IMR-90 (cell line): ENCODE data around the gene PRLR. TPM values are rescaled to one million over a fixed set of nuclear protein-coding genes. Genes with fewer than 3 reads are reported as not detected.

Source experiments
- ATAC-seq: fragments of 200-7000 bp; cut with Tn5 transposase; 2 replicates; pipeline ENCODE4 v1.9.1; 2020; ENCODE audit warnings: low read depth, mild to moderate bottlenecking, moderate library complexity
- BruUV-seq: library from RNA; stranded (reverse); fragments of 400-500 nt; replicated peaks from 2 replicates; lab custom pipeline; 2021; lab: Mats Ljungman, UMichigan
- CTCF ChIA-PET: fragments of 300-600 bp; formaldehyde crosslinking; extraction: SDS; loops from one replicate; lab custom pipeline; 2021; ENCODE audit warnings: antibody characterized with exemption; lab: Yijun Ruan, JAX
- POLR2A ChIA-PET: fragments of 300-600 bp; sonication (Branson Sonifier 250); formaldehyde crosslinking; loops from one replicate; lab custom pipeline; 2022; ENCODE audit warnings: antibody characterized with exemption; ENCODE audit not compliant: unreplicated experiment; lab: Charles Lee
- DNase-seq: peaks from one replicate; pipeline ENCODE4 v3.0.0; 2013
- H2AFZ ChIP-seq: replicated peaks from 2 replicates; pipeline ENCODE3; 2013; ENCODE audit warnings: low read length, mild to moderate bottlenecking; ENCODE audit not compliant: poor library complexity
- H2AK5ac ChIP-seq: 2 replicates; pipeline ENCODE4 v1.6.1; 2013; ENCODE audit warnings: low read depth, low read length, inconsistent platforms
- H2AK9ac ChIP-seq: replicated peaks from 2 replicates; pipeline ENCODE3; 2013; ENCODE audit warnings: mild to moderate bottlenecking, low read depth, low read length, moderate library complexity; ENCODE audit not compliant: poor library complexity
- H2BK120ac ChIP-seq: 2 replicates; pipeline ENCODE4 v1.6.1; 2013; ENCODE audit warnings: low read depth, low read length, inconsistent platforms
- H2BK15ac ChIP-seq: 3 replicates; pipeline ENCODE4 v1.6.1; 2013; ENCODE audit warnings: low read depth, low read length, inconsistent platforms
- H2BK20ac ChIP-seq: 2 replicates; pipeline ENCODE4 v1.6.1; 2013; ENCODE audit warnings: low read depth, mild to moderate bottlenecking, inconsistent platforms, low read length, moderate library complexity
- H2BK5ac ChIP-seq: 2 replicates; pipeline ENCODE4 v1.6.1; 2013; ENCODE audit warnings: mild to moderate bottlenecking, low read depth, low read length, inconsistent platforms; ENCODE audit not compliant: poor library complexity, severe bottlenecking
- H3K14ac ChIP-seq: replicated peaks from 2 replicates; pipeline ENCODE4 v1.6.1; 2013; ENCODE audit warnings: low read depth, low read length, inconsistent platforms
- H3K18ac ChIP-seq: 2 replicates; pipeline ENCODE4 v1.6.1; 2013; ENCODE audit warnings: low read depth, low read length, control low read depth
- H3K23ac ChIP-seq: 2 replicates; pipeline ENCODE4 v1.6.1; 2013; ENCODE audit warnings: low read depth, low read length, inconsistent platforms
- H3K27ac ChIP-seq: 2 replicates; pipeline ENCODE4 v1.5.1; 2013; ENCODE audit warnings: mild to moderate bottlenecking, control low read depth, low read length; ENCODE audit not compliant: insufficient read depth
- H3K27me3 ChIP-seq: 2 replicates; pipeline ENCODE4 v1.6.1; 2013; ENCODE audit warnings: low read length; ENCODE audit not compliant: control insufficient read depth, insufficient read depth
- H3K36me3 ChIP-seq: 2 replicates; pipeline ENCODE4 v1.6.1; 2013; ENCODE audit warnings: low read length, mixed read lengths; ENCODE audit not compliant: control insufficient read depth, insufficient read depth
- H3K4ac ChIP-seq: 2 replicates; pipeline ENCODE4 v1.6.1; 2013; ENCODE audit warnings: low read depth, low read length, inconsistent platforms
- H3K4me1 ChIP-seq: 2 replicates; pipeline ENCODE4 v1.6.1; 2013; ENCODE audit warnings: low read length, mixed read lengths; ENCODE audit not compliant: control insufficient read depth, insufficient read depth
- H3K4me2 ChIP-seq: 2 replicates; pipeline ENCODE4 v1.6.1; 2013; ENCODE audit warnings: low read depth, mild to moderate bottlenecking, control low read depth, low read length, moderate library complexity
- H3K4me3 ChIP-seq: 2 replicates; pipeline ENCODE4 v1.5.1; 2013; ENCODE audit warnings: low read depth, mild to moderate bottlenecking, control low read depth, low read length, moderate library complexity; ENCODE audit not compliant: insufficient read depth
- H3K56ac ChIP-seq: 2 replicates; pipeline ENCODE4 v1.6.1; 2013; ENCODE audit warnings: low read length, inconsistent platforms; ENCODE audit not compliant: insufficient read depth; ENCODE audit errors: extremely low read depth
- H3K79me1 ChIP-seq, 2 experiments: 2 replicates each; pipeline ENCODE4 v1.6.1; 2013; ENCODE audit warnings: low read length in 2 of 2, inconsistent platforms in 1 of 2, low read depth in 1 of 2
- H3K9ac ChIP-seq: 2 replicates; pipeline ENCODE4 v1.6.1; 2013; ENCODE audit warnings: low read depth, low read length, control low read depth
- H3K9me1 ChIP-seq: 2 replicates; pipeline ENCODE4 v1.6.1; 2013; ENCODE audit warnings: low read length, inconsistent platforms; ENCODE audit not compliant: insufficient read depth
- H3K9me3 ChIP-seq: 2 replicates; pipeline ENCODE4 v1.6.1; 2013; ENCODE audit warnings: low read length; ENCODE audit not compliant: control insufficient read depth, insufficient read depth
- H4K20me1 ChIP-seq: 2 replicates; pipeline ENCODE4 v1.6.1; 2013; ENCODE audit warnings: low read length, inconsistent platforms; ENCODE audit not compliant: insufficient read depth
- H4K5ac ChIP-seq: 2 replicates; pipeline ENCODE4 v1.6.1; 2013; ENCODE audit warnings: mild to moderate bottlenecking, low read depth, low read length, control low read depth
- H4K8ac ChIP-seq, 2 experiments: 2 replicates each; pipeline ENCODE4 v1.6.1; 2013; ENCODE audit warnings: low read depth in 2 of 2, low read length in 2 of 2, control low read depth in 1 of 2, inconsistent platforms in 1 of 2
- H4K91ac ChIP-seq: 2 replicates; pipeline ENCODE4 v1.6.1; 2013; ENCODE audit warnings: low read depth, low read length, inconsistent platforms; ENCODE audit not compliant: insufficient read depth
- CEBPB ChIP-seq: IDR thresholded peaks from 2 replicates; pipeline ENCODE4 v1.6.1; 2012; ENCODE audit warnings: low read depth, low read length, improper control_type of control experiment
- CHD1 ChIP-seq: IDR thresholded peaks from 2 replicates; pipeline ENCODE4 v1.6.1; 2012; ENCODE audit warnings: low read depth, low read length, improper control_type of control experiment
- CTCF ChIP-seq: conservative IDR thresholded peaks from 2 replicates; pipeline ENCODE4 v1.5.1; 2012; ENCODE audit warnings: mild to moderate bottlenecking, low read depth, low read length, improper control_type of control experiment
- ELK1 ChIP-seq: fragments of 150-350 bp; IDR thresholded peaks from 2 replicates; pipeline ENCODE4 v1.6.1; 2016; ENCODE audit warnings: low read depth, mild to moderate bottlenecking, low read length, moderate library complexity, borderline replicate concordance
- MAFK ChIP-seq: IDR thresholded peaks from 2 replicates; pipeline ENCODE4 v1.6.1; 2012; ENCODE audit warnings: low read depth, low read length, improper control_type of control experiment
- MAZ ChIP-seq: IDR thresholded peaks from 2 replicates; pipeline ENCODE4 v1.6.1; 2012; ENCODE audit warnings: low read depth, mild to moderate bottlenecking, low read length, improper control_type of control experiment, moderate library complexity, borderline replicate concordance
- NFE2L2 ChIP-seq: fragments of 150-350 bp; IDR thresholded peaks from 2 replicates; pipeline ENCODE4 v1.6.1; 2016; ENCODE audit warnings: low read depth, mild to moderate bottlenecking, low read length
- POLR2A ChIP-seq: IDR thresholded peaks from 2 replicates; pipeline ENCODE4 v1.6.1; 2012; ENCODE audit warnings: mild to moderate bottlenecking, low read depth, low read length
- RAD21 ChIP-seq: IDR thresholded peaks from 2 replicates; pipeline ENCODE4 v1.6.1; 2012; ENCODE audit warnings: low read length, improper control_type of control experiment
- RCOR1 ChIP-seq: IDR thresholded peaks from 2 replicates; pipeline ENCODE4 v1.6.1; 2012; ENCODE audit warnings: mild to moderate bottlenecking, low read length, improper control_type of control experiment; ENCODE audit not compliant: insufficient replicate concordance
- RFX5 ChIP-seq: IDR thresholded peaks from 2 replicates; pipeline ENCODE4 v1.8.0; 2012; ENCODE audit warnings: low read depth, mild to moderate bottlenecking, low read length, moderate library complexity
- SMC3 ChIP-seq: fragments of 150-350 bp; IDR thresholded peaks from 2 replicates; pipeline ENCODE4 v1.6.1; 2016; ENCODE audit warnings: low read depth, mild to moderate bottlenecking, antibody characterized with exemption, low read length, moderate library complexity
- USF2 ChIP-seq: fragments of 150-350 bp; IDR thresholded peaks from 2 replicates; pipeline ENCODE4 v1.6.1; 2017; ENCODE audit warnings: mild to moderate bottlenecking, antibody characterized with exemption, low read length, low read depth
- WGBS, 2 experiments: methylation state at CpG; one replicate each; pipeline versions ENCODE4 v1.1.5 to v1.1.7; 2013; ENCODE audit warnings: missing lambda C conversion rate in 2 of 2; ENCODE audit not compliant: insufficient read length in 1 of 2; ENCODE audit errors: extremely low coverage in 2 of 2; 5-methylcytosine and 5-hydroxymethylcytosine counted together
- dilution Hi-C: fragments of 300-500 bp; cut with HindIII; formaldehyde crosslinking; loops from one replicate; pipeline ENCODE4 v1.14.3; 2018; ENCODE audit warnings: low sequenced_read_pairs; ENCODE audit not compliant: unreplicated experiment
- in situ Hi-C: fragments of 300-500 bp; cut with MboI; formaldehyde crosslinking; loops from 3 replicates; pipeline ENCODE4 v1.14.3; 2019; ENCODE audit warnings: low sequenced_read_pairs, inconsistent platforms, mixed read lengths
- intact Hi-C: fragments of 100-400 bp; cut with micrococcal nuclease; formaldehyde crosslinking; loops from 2 replicates; pipeline ENCODE4 v1.10.0; 2022
- polyA plus RNA-seq, 3 experiments: library from polyadenylated mRNA; depleted of rRNA; stranded (reverse); fragments of >200 nt; gene quantifications; 2 replicates each; pipeline ENCODE4 v1.2.3, GENCODE V29; 2012; ENCODE audit warnings: low replicate concordance in 1 of 3
- total RNA-seq: library from RNA; depleted of rRNA; stranded (reverse); fragments of >200 nt; gene quantifications from 2 replicates; pipeline ENCODE4 v1.2.3, GENCODE V29; 2012

The PRLR gene
- total and polyA plus RNA-seq, 2 of the 4 experiments (the other 2 are of a cell fraction) = 0.24 to 0.54 TPM

DNA sequence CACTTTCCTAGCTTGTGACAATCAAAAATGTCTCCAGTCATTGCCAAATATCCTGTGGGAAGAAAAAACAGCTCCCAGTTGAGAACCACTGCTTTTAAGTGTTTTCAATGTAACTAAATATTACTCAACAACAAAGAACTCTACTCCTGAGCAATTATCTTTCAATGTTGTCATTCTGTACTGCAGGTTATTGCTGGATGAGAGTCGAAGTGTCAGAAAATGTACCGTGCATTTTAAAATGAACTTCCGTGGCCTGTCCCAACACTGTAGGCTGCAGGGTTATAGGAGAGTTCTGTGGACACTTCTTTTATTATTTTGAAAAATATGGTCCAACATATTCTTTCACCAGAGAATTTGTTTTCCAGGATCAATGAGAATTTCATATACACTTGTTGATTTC, 147.8 kb downstream of the PRLR start:
- no peak overlapping the region for H2BK5ac ChIP-seq
- no peaks in the 10 kb centered on the region for H3K79me1 ChIP-seq
- H2AK5ac ChIP-seq = no peak overlapping the region
- CTCF ChIA-PET = no interaction called here
- no peak overlapping the region for H3K9ac ChIP-seq
- H2AK9ac ChIP-seq = no peak overlapping the region
- H4K91ac ChIP-seq = no peak overlapping the region
- H3K36me3 ChIP-seq = no peaks in the 10 kb centered on the region
- WGBS, 2 experiments = no CpG with 5 or more reads among the region's 3 CpGs
- H3K4me1 ChIP-seq = no peaks in the 10 kb centered on the region
- no peak overlapping the region for H2AFZ ChIP-seq
- no peak overlapping the region for H3K4me3 ChIP-seq
- intact Hi-C loops = loop anchor here (10.0 kb wide), 2 partner anchors 352 to 702 kb away; no protein-coding TSS in a partner anchor
- no peak overlapping the region for H3K27ac ChIP-seq
- no peak overlapping the region for H4K5ac ChIP-seq
- no peak overlapping the region for H4K8ac ChIP-seq
- POLR2A ChIA-PET = no interaction called here
- no peak overlapping the region for H3K18ac ChIP-seq
- TF ChIP-seq MAZ (no peak), RFX5 (no peak), CHD1 (no peak), CEBPB (no peak), SMC3 (no peak), RAD21 (no peak), MAFK (no peak), CTCF (no peak), NFE2L2 (no peak), USF2 (no peak), ELK1 (no peak), POLR2A (no peak), RCOR1 (no peak)
- H3K23ac ChIP-seq = no peak overlapping the region
- H3K14ac ChIP-seq = no peak overlapping the region
- H2BK15ac ChIP-seq = no peak overlapping the region
- in situ Hi-C loops = loop anchor here (25.0 kb wide), 1 partner anchor 530 kb away; the partner anchor contains the start of gene SPEF2
- dilution Hi-C loops = no loop called here
- no peaks in the 10 kb centered on the region for H3K9me1 ChIP-seq
- H2BK20ac ChIP-seq = no peak overlapping the region
- BruUV-seq = no TSS peak
- H4K20me1 ChIP-seq = no peaks in the 10 kb centered on the region
- H3K56ac ChIP-seq = no peak overlapping the region
- H3K4me2 ChIP-seq = no peak overlapping the region
- no peak overlapping the region for H2BK120ac ChIP-seq
- H3K4ac ChIP-seq = no peak overlapping the region
- no peaks in the 10 kb centered on the region for H3K9me3 ChIP-seq
- DNase-seq = no peak
- peaks cover 15% of the 10 kb centered on the region for H3K27me3 ChIP-seq
- ATAC-seq = no peak
